ENCODE data around the gene PYM1. TPM values are rescaled to one million over a fixed set of nuclear protein-coding genes. Genes with fewer than 3 reads are reported as not detected.

Gene PYM1
- total RNA-seq, 1 donor from 2014 or later: 34.0 TPM

DNA sequence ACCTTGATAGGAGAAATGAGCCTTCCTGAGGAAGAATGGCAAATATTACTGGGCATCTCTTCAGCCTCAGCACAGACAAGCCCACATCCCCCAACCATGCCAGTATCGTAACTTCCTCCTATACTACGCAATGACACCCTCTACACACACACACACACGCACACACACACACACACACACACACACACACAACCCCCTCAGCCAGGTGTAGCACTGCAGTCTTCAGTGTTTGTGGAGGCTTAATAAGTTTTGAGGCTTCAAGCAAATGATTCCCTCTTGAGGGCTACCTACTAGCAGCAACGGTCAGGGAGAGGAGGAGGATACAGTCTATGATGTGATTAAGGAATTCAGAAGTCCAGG, 4.8 kb upstream of the PYM1 start:
- DNase-seq (ENCODE audit: low read depth) (peak; percentile 60), FAIRE-seq (no peak)
- H3K4me3 ChIP-seq (ENCODE audit: low read depth, low read length): peak overlapping the region; percentile 86
- TF ChIP-seq, protein P1, sequence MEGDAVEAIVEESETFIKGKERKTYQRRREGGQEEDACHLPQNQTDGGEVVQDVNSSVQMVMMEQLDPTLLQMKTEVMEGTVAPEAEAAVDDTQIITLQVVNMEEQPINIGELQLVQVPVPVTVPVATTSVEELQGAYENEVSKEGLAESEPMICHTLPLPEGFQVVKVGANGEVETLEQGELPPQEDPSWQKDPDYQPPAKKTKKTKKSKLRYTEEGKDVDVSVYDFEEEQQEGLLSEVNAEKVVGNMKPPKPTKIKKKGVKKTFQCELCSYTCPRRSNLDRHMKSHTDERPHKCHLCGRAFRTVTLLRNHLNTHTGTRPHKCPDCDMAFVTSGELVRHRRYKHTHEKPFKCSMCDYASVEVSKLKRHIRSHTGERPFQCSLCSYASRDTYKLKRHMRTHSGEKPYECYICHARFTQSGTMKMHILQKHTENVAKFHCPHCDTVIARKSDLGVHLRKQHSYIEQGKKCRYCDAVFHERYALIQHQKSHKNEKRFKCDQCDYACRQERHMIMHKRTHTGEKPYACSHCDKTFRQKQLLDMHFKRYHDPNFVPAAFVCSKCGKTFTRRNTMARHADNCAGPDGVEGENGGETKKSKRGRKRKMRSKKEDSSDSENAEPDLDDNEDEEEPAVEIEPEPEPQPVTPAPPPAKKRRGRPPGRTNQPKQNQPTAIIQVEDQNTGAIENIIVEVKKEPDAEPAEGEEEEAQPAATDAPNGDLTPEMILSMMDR (IDR thresholded peaks at IDR 0.05; ENCODE audit: insufficient read depth, low read length, severe bottlenecking): no peak
- H3K27me3 ChIP-seq (ENCODE audit: control insufficient read depth, insufficient read depth, low read length): no peaks in the 10 kb centered on the region
- peaks cover 10% of the 10 kb centered on the region for H3K36me3 ChIP-seq (ENCODE audit: control insufficient read depth, insufficient read depth, low read length)

DNA sequence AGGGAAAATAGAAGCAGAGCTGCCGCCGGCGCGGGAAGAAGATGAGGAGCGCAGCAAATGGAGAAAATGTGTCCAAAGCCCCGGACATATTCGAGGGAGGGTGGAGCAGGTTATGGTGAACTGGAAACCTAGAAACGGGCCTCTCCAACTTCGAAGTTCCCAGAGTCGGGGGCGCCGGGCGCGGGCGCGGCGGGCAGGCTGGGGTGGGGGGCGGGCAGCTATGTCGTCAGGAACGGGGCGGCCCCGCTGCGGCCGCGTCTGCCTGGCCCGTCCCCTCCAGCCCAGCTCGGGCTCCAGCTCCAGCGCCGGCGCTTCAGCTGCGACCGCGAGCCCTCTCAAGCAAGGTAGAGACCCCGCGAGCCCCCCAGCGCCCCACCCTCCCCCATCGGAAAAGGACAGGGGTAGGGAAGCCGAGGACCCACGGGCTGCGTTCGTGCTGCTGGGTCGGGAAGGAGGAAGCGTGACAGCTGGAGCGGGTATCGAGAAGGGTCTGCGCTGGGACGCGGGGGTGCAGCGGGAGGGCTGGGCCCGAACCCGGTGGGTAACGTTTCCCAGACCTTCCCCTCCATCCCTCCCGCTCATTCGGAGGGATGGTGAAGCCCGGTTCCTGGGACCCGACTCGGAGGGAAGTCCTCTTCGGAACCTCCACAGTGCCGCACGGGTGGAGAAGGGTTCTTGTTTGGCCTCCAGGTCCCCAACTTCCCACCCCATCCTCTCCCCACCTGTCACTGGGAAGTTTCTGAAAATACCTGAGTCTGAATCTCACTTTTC, 4.3 kb upstream of the PYM1 start:
- peaks cover 8% of the 10 kb centered on the region for H3K36me3 ChIP-seq (ENCODE audit: control insufficient read depth, insufficient read depth, low read length)
- peak; percentile 25 for DNase-seq (ENCODE audit: low read depth)
- peak overlapping the region; percentile 86 for H3K4me3 ChIP-seq (ENCODE audit: low read depth, low read length)
- TF ChIP-seq, protein P1 (IDR thresholded peaks at IDR 0.05; ENCODE audit: insufficient read depth, low read length, severe bottlenecking): no peak
- H3K27me3 ChIP-seq (ENCODE audit: control insufficient read depth, insufficient read depth, low read length): no peaks in the 10 kb centered on the region
- FAIRE-seq: no peak

DNA sequence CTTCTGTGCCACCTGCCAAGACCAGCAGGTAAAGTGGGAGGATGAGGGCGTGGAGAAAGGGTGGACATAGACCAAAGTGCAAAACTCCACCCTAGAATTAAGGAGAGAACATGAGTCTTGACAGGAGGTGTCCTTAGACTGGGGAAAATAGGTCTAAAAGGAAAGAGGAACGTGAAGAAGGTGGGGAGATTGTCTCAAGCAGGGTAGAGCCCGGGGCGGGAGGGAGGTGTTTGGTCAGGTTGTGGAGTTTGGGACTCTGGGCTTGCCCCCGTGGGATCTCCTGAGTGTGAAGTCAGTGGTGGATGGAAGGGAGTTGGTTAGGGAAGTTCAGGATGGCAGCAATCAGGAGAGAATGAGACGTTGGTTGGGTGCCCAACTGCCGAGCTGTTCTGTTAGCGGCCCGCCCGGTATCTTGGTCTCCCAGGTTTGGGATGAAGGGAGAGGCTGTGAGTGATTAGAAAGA, 3.7 kb upstream of the PYM1 start:
- Histone ChIP-seq H3K36me3 (ENCODE audit: control insufficient read depth, insufficient read depth, low read length) (peaks cover 8% of the 10 kb centered on the region), H3K27me3 (ENCODE audit: control insufficient read depth, insufficient read depth, low read length) (no peaks in the 10 kb centered on the region), H3K4me3 (ENCODE audit: low read depth, low read length) (peak overlapping the region; percentile 86)
- no peak for FAIRE-seq
- DNase-seq (ENCODE audit: low read depth): no peak
- TF ChIP-seq, protein P1 (IDR thresholded peaks at IDR 0.05; ENCODE audit: insufficient read depth, low read length, severe bottlenecking): no peak

DNA sequence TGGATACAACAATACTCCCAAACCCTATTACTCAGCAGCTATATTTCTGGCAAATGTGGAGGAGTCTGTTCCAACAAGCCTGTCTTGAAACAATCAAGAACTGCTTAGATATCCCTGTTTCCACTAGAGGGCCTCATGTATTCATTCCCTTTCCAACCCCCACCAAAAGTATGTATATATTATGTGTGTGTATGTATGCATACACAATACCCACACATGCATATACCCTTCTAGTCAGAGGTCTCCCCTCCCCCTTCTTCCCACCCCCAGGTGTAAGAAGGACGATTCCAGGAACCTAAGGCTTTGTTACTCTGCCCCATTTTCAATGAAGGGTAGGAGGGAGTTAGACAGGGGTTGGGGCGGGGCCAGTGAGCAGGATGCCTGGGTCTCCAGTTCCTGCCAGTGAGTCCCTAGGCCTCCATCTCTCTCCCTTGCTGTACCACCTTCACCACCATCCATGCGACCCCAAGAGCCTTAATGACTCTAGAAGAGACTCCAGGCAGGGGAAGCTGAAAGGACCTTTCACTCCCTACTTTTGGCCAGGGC, 3.1 kb upstream of the PYM1 start, which contains the start of gene DGKA:
TSS of gene DGKA (plus strand) at position 392 of the 546 bp plus-strand sequence. CDS start 5,342 bp downstream, outside the sequence.
- no peaks in the 10 kb centered on the region for H3K27me3 ChIP-seq (ENCODE audit: control insufficient read depth, insufficient read depth, low read length)
- H3K4me3 ChIP-seq (ENCODE audit: low read depth, low read length): peak within 1 kb of the TSS; percentile 86
- FAIRE-seq: no peak
- peaks cover 6% of the 10 kb centered on the region for H3K36me3 ChIP-seq (ENCODE audit: control insufficient read depth, insufficient read depth, low read length)
- TF ChIP-seq, protein P1 (IDR thresholded peaks at IDR 0.05; ENCODE audit: insufficient read depth, low read length, severe bottlenecking): peak; percentile 58
- DNase-seq (ENCODE audit: low read depth): peak; percentile 96

DNA sequence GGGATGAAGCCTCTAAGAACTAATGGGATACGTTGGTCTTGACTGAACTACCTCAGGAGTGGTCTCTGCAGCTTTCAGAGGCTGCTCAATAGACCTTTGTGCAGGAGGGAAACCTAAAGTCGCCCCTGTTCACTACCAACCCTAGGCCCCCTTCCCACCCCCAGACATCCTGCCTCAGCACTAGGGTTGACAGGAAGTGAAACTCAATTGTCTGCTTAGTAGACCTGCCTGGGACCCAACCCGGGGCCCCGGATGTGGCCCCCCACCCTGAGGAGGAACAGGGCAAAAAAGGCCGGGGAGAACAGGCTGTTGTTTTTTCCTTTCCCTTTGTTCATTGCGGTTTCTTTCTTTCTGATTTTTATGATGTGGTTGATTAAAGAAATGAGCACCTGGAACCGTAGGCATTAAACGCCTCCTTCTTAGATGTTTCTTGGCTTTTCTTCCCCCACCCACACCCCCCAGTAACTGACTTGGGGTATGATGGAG, 1.7 kb upstream of the PYM1 start:
- Histone ChIP-seq H3K36me3 (ENCODE audit: control insufficient read depth, insufficient read depth, low read length) (peaks cover 4% of the 10 kb centered on the region), H3K4me3 (ENCODE audit: low read depth, low read length) (no peak overlapping the region), H3K27me3 (ENCODE audit: control insufficient read depth, insufficient read depth, low read length) (no peaks in the 10 kb centered on the region)
- TF ChIP-seq, protein P1 (IDR thresholded peaks at IDR 0.05; ENCODE audit: insufficient read depth, low read length, severe bottlenecking): no peak
- DNase-seq (ENCODE audit: low read depth) (no peak), FAIRE-seq (no peak)
